ENCODE measurements around the gene VPS8. TPM values are rescaled to one million over a fixed set of nuclear protein-coding genes. Genes with fewer than 3 reads are reported as not detected.
A peak's percentile ranks its signal among the peaks of the same experiment; 100 is the strongest.

Gene VPS8
- total and polyA plus RNA-seq, 2 experiments from 2014 or later, result 41.2 to 47.1 TPM

DNA sequence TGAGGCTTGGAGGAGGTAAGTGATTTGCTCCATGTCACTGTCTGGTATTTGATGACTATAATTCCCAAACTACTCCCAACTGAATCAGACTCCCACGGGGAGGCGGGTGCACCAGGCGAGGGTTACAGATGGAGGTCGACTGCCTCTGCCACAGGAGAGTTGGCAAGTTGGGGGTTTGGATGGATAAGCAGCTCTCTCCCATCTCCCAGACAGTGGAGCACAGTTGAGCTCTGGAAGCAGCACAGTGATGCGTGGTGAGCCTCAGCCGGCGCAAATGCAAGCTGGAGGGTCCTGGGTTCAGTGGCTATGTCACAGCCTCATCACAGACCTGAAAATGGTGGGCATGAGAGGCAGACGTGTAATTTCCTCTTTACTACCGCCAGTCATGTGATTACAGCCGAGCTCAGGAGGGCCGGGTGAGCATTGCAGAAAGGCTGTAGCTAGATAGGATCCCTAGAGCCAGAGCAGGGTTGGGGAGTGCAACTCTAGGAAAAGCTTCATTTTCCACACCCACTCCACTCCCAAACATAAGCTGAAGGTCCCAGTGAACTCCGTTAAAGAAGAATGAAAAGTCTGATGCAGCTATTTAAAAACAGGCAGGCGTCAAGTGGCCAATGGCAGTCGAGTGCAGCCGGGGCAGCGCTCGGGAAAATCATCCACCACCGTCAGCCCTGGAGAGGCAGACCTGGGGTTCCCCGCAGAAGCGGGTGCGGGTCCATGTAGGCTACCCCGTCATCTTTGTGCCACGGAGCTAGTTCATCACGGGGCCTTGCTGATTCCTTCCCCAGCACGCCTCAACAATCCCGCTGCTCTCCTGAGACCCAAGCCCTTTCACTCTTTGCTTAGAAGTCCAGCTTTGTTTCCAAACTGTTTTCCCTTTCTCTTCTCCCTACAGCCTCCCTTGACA, 33.3 kb upstream of the VPS8 start:
- Histone ChIP-seq H3K27me3 (no peaks in the 10 kb centered on the region), H3K36me3 (no peaks in the 10 kb centered on the region), H3K4me1 (ENCODE audit: low read depth) (peaks cover 15% of the 10 kb centered on the region), H3K27ac (peak overlapping the region; percentile 7), H3K9me3 (ENCODE audit: low read depth) (no peaks in the 10 kb centered on the region), H3K4me3 (no peak overlapping the region)
- TF ChIP-seq CTCF (IDR thresholded peaks at IDR 0.05; ENCODE audit: low read depth, low read length), result no peak
- peak in 1 of 2 donors; percentile 14 for DNase-seq (ENCODE audit: low read depth in 1 of 2, low spot score in 1 of 2)

DNA sequence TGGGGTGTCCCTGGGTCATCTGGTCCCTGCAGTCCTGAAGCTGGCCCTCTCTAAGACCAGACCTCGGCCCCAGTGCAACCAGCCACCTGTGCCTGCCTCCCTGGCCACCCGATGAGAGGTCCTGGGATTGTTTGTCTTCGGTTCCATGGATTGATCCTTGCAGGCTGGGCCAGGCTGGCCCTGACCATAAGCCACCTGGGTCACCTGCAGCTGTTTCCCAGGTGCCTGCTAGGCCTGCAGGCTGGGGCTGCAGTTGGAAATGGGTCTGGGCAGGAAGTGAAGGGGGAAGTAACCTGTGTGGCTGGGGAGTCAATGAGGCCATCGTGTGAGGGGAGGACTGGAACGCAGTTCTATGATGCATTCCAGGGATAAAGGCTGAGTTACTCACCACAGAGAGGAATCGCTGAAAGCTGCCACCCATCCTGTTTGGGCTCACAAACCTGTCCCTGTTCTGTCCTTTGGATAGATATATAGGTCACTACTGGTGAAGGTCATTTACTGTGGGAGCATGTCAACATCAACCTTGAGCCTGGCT, 30.9 kb upstream of the VPS8 start:
- DNase-seq (ENCODE audit: low read depth in 1 of 2, low spot score in 1 of 2), result no peak
- no peak for TF ChIP-seq CTCF (IDR thresholded peaks at IDR 0.05; ENCODE audit: low read depth, low read length)

DNA sequence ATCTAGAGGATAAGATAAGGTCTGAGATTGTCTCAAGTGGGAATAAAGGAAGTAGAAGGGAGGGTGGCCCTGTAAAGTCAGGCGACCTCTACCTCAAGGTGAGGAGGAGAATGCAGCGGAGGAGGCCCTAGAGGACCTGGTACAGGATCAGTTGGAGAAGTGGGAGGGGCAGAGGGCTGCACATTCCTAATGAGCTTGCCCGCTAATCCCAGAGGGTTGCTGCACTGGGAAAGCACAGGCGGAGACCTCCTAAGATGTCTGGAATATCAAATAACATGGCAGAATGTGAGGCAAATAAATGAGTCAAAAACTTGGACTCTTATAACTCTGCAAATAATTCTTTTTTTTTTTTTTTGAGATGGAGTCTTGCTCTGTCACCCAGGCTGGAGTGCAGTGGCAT, 30.2 kb upstream of the VPS8 start:
- peaks cover 12% of the 10 kb centered on the region for H3K4me1 ChIP-seq (ENCODE audit: low read depth)
- peak in 1 of 2 donors; percentile 57 for DNase-seq (ENCODE audit: low read depth in 1 of 2, low spot score in 1 of 2)
- no peak overlapping the region for H3K27ac ChIP-seq
- no peaks in the 10 kb centered on the region for H3K36me3 ChIP-seq
- H3K27me3 ChIP-seq, result no peaks in the 10 kb centered on the region
- no peak for TF ChIP-seq CTCF (IDR thresholded peaks at IDR 0.05; ENCODE audit: low read depth, low read length)
- H3K4me3 ChIP-seq, result no peak overlapping the region
- H3K9me3 ChIP-seq (ENCODE audit: low read depth), result no peaks in the 10 kb centered on the region

More for the DNA sequence above, 30.9 kb upstream of the VPS8 start:
- Histone ChIP-seq H3K36me3 (no peaks in the 10 kb centered on the region), H3K27ac (no peak overlapping the region), H3K4me1 (ENCODE audit: low read depth) (peaks cover 12% of the 10 kb centered on the region), H3K27me3 (no peaks in the 10 kb centered on the region), H3K4me3 (no peak overlapping the region), H3K9me3 (ENCODE audit: low read depth) (no peaks in the 10 kb centered on the region)

DNA sequence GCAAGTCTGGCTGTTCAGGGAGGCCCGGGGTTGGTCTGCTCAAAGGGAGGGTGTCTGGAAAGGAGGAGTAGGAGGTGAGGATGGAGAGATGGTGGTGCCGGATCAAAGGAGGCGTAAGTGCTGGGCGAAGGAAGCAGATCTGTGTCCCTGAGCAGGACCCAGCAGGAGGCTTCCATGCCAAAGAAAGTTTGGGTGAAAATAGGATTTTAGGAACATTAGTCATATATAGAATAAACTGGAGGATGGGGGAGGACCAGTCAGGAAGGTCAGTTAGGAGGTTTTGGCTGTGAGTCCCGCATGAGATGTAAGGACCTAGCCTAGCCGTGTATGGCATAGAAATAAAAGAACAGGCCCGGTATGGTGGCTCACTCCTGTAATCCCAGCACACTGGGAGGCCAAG, 28.6 kb upstream of the VPS8 start:
- H3K4me1 ChIP-seq (ENCODE audit: low read depth), result peaks cover 12% of the 10 kb centered on the region
- H3K27me3 ChIP-seq, result no peaks in the 10 kb centered on the region
- no peak for DNase-seq (ENCODE audit: low read depth in 1 of 2, low spot score in 1 of 2)
- no peak for TF ChIP-seq CTCF (IDR thresholded peaks at IDR 0.05; ENCODE audit: low read depth, low read length)
- H3K36me3 ChIP-seq, result no peaks in the 10 kb centered on the region
- H3K9me3 ChIP-seq (ENCODE audit: low read depth), result no peaks in the 10 kb centered on the region
- H3K27ac ChIP-seq, result no peak overlapping the region
- no peak overlapping the region for H3K4me3 ChIP-seq

DNA sequence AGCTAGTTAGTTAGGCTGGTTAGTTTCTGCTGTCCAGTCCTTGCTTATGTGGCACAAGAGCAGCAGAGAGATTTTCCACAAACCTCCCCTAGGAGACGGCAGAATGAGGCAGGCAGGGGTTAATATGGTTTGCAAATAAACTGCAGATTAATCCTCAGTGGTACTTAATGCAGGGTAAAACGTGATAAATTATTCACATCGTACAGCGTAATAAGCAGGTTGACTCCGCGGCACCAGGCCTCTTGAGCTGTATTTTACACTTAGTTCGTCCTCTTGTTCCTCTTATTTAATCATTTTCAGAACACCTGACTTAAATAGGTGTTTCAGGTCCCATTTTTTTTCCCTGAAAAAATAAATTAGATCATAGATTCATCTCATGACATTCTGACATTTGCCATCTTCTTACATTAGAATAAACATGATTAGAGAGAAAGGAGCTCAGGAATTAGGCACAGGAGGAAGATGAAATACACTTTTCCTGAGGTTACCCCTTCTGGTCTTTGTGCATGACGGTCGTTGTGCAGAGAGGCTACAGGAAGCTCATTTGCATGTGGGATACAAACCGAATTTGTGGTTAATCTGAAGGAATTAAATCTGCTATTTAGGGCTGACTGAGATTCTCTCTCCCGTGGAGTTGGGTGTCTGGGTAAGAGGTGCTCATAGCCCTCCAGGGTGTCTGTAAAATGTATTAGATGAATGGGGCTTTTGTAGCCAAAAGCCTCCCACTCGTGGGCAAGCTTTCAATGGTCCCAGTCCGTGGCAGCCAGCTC, 27.1 kb upstream of the VPS8 start:
- TF ChIP-seq CTCF (IDR thresholded peaks at IDR 0.05; ENCODE audit: low read depth, low read length), result no peak
- no peaks in the 10 kb centered on the region for H3K9me3 ChIP-seq (ENCODE audit: low read depth)
- H3K27me3 ChIP-seq, result no peaks in the 10 kb centered on the region
- H3K27ac ChIP-seq, result no peak overlapping the region
- H3K4me1 ChIP-seq (ENCODE audit: low read depth), result peaks cover 6% of the 10 kb centered on the region
- no peak for DNase-seq (ENCODE audit: low read depth in 1 of 2, low spot score in 1 of 2)
- no peaks in the 10 kb centered on the region for H3K36me3 ChIP-seq
- H3K4me3 ChIP-seq, result no peak overlapping the region
